ENCODE measurements around the gene STRBP. TPM values are rescaled to one million over a fixed set of nuclear protein-coding genes. Genes with fewer than 3 reads are reported as not detected.
A peak's percentile ranks its signal among the peaks of the same experiment; 100 is the strongest.

Gene STRBP
- total RNA-seq, 2 donors from 2014 or later = 77.2 to 83.3 TPM

DNA sequence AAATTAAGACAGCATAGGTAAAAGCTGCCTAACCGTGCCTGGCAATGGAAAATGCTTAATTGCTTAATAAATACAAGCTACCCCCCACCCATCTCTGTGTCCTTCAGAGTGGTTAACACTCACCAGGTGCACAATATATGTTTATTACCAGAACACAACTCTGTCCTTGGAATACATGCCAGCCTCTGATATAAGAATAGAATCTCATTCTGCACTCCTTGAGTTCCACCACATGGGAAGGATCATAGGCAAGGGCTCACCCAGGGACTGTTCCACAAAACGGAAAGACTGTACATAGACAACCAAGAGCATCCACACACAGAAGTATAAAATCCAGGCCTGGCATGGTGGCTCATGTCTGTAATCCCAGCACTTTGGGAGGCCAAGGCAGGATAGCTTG, 91.4 kb downstream of the STRBP start:
- no peak overlapping the region for H3K9ac ChIP-seq (ENCODE audit: extremely low read depth, low read length, poor library complexity, severe bottlenecking)
- no peak overlapping the region for H3K27ac ChIP-seq (ENCODE audit: low read depth, low read length)
- no peak overlapping the region for H3K4me3 ChIP-seq (ENCODE audit: low read length)
- no peak overlapping the region for H3K4me3 Mint-ChIP-seq
- H3K27me3 Mint-ChIP-seq (ENCODE audit: insufficient read depth) = no peaks in the 10 kb centered on the region
- TF ChIP-seq, protein P1, sequence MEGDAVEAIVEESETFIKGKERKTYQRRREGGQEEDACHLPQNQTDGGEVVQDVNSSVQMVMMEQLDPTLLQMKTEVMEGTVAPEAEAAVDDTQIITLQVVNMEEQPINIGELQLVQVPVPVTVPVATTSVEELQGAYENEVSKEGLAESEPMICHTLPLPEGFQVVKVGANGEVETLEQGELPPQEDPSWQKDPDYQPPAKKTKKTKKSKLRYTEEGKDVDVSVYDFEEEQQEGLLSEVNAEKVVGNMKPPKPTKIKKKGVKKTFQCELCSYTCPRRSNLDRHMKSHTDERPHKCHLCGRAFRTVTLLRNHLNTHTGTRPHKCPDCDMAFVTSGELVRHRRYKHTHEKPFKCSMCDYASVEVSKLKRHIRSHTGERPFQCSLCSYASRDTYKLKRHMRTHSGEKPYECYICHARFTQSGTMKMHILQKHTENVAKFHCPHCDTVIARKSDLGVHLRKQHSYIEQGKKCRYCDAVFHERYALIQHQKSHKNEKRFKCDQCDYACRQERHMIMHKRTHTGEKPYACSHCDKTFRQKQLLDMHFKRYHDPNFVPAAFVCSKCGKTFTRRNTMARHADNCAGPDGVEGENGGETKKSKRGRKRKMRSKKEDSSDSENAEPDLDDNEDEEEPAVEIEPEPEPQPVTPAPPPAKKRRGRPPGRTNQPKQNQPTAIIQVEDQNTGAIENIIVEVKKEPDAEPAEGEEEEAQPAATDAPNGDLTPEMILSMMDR (conservative IDR thresholded peaks at IDR 0.05) = no peak
- no peaks in the 10 kb centered on the region for H3K27me3 ChIP-seq (ENCODE audit: control insufficient read depth, insufficient read depth, low read length, poor library complexity, severe bottlenecking)
- DNase-seq = no peak
- H3K36me3 Mint-ChIP-seq (ENCODE audit: low read depth) = peaks cover 21% of the 10 kb centered on the region
- H3K4me1 ChIP-seq (ENCODE audit: control insufficient read depth, insufficient read depth, low read length) = no peaks in the 10 kb centered on the region
- no peaks in the 10 kb centered on the region for H3K9me3 ChIP-seq (ENCODE audit: control insufficient read depth, low read length)
- peaks cover 5% of the 10 kb centered on the region for H3K36me3 ChIP-seq (ENCODE audit: control insufficient read depth, insufficient read depth, low read length)
- peaks cover 23% of the 10 kb centered on the region for H3K4me1 Mint-ChIP-seq
- H3K9me3 Mint-ChIP-seq = no peaks in the 10 kb centered on the region
- WGBS, 2 experiments (ENCODE audit: insufficient coverage in 1 of 2, insufficient read length in 1 of 2) = 95 to 100% methylated on average over 1 to 2 of the region's 2 CpGs
- H3K27ac Mint-ChIP-seq = peak overlapping the region; percentile 19

DNA sequence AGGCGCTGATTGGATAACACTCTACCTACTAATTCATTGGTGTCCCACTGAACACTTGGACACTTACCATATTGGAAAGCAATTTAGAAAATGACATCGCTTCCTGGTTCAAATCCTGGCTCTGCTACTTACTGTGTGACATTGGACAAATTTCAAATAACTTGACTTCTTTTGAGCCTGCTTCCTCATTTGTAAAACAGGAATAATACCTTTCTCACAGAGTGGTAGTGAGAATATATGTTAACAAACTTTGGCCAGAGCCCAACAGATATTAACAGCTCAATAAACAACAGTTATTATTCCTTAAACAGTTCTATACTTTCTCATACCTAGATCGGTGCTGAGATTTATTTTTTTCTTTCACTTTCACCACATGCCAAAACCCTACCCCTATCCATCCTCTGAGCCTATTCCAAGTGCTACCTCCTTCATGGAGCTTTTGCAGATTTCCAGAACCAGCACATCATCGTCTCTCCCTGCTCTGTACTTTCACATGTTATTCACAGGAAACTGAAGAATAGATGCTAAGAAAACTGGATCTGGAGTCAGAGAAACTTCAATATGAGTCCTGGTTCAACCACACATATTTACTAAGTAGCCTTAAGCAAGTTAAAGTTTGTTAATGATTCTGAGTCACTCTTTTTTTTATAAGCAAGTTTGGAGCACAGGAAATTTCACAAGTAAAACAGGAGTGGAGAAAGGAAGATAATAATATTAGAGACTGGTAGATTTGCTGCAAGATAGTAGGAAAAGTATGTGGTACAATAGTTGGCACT, 92.3 kb downstream of the STRBP start:
- WGBS, 2 experiments (ENCODE audit: insufficient coverage in 1 of 2, insufficient read length in 1 of 2) = 83 to 91% methylated on average over 3 to 4 of the region's 4 CpGs
- DNase-seq = no peak
- H3K4me3 ChIP-seq (ENCODE audit: low read length) = no peak overlapping the region
- H3K27me3 ChIP-seq (ENCODE audit: control insufficient read depth, insufficient read depth, low read length, poor library complexity, severe bottlenecking) = no peaks in the 10 kb centered on the region
- H3K27ac Mint-ChIP-seq = peak overlapping the region; percentile 20
- TF ChIP-seq, protein P1 (conservative IDR thresholded peaks at IDR 0.05) = no peak
- H3K9me3 ChIP-seq (ENCODE audit: control insufficient read depth, low read length) = no peaks in the 10 kb centered on the region
- no peak overlapping the region for H3K4me3 Mint-ChIP-seq
- no peaks in the 10 kb centered on the region for H3K4me1 ChIP-seq (ENCODE audit: control insufficient read depth, insufficient read depth, low read length)
- peaks cover 23% of the 10 kb centered on the region for H3K4me1 Mint-ChIP-seq
- peaks cover 5% of the 10 kb centered on the region for H3K36me3 ChIP-seq (ENCODE audit: control insufficient read depth, insufficient read depth, low read length)
- H3K36me3 Mint-ChIP-seq (ENCODE audit: low read depth) = peaks cover 21% of the 10 kb centered on the region
- H3K9me3 Mint-ChIP-seq = no peaks in the 10 kb centered on the region
- H3K9ac ChIP-seq (ENCODE audit: extremely low read depth, low read length, poor library complexity, severe bottlenecking) = no peak overlapping the region
- no peaks in the 10 kb centered on the region for H3K27me3 Mint-ChIP-seq (ENCODE audit: insufficient read depth)
- H3K27ac ChIP-seq (ENCODE audit: low read depth, low read length) = no peak overlapping the region

DNA sequence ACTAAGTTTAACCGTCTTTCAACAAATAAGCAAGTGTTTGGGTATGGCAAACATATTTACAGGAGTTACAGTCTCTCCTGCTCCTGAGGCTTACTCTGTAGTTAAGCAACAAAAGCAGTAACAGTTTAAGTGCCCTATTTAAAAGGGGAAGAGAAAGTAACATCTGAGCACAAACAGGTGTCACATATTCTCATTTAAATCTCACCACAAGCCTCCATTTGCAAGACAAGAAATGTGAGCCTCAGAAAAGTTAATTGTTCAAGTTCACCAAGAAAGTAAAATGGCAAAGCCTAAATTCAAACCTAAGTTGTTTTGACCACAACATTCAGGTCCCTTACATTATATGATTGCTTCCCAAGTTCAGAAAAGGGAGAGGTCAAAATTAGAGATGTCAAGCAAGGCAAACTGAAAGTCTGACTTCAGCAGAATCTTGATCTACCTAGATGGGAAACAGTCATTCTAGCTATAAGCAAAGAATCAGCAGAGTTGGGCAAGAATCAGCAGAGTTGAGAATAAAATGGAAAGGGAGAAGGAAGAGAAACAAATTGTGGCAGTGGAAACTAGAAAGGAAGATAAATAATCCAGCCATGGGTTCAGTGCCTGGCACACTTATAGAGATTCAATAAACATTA, 93.4 kb downstream of the STRBP start:
- H3K4me1 Mint-ChIP-seq = peaks cover 25% of the 10 kb centered on the region
- Histone ChIP-seq H3K27me3 (ENCODE audit: control insufficient read depth, insufficient read depth, low read length, poor library complexity, severe bottlenecking) (no peaks in the 10 kb centered on the region), H3K9ac (ENCODE audit: extremely low read depth, low read length, poor library complexity, severe bottlenecking) (no peak overlapping the region), H3K27ac (ENCODE audit: low read depth, low read length) (no peak overlapping the region), H3K4me3 (ENCODE audit: low read length) (no peak overlapping the region), H3K36me3 (ENCODE audit: control insufficient read depth, insufficient read depth, low read length) (peaks cover 5% of the 10 kb centered on the region), H3K9me3 (ENCODE audit: control insufficient read depth, low read length) (no peaks in the 10 kb centered on the region), H3K4me1 (ENCODE audit: control insufficient read depth, insufficient read depth, low read length) (no peaks in the 10 kb centered on the region)
- H3K4me3 Mint-ChIP-seq = no peak overlapping the region
- WGBS, 2 experiments (ENCODE audit: insufficient coverage in 1 of 2, insufficient read length in 1 of 2) = 63% methylated on average over 1 of the region's 1 CpG; no CpG with 5 or more reads in 1 of the 2 experiments
- no peaks in the 10 kb centered on the region for H3K27me3 Mint-ChIP-seq (ENCODE audit: insufficient read depth)
- DNase-seq = no peak
- H3K27ac Mint-ChIP-seq = peak overlapping the region; percentile 0
- peaks cover 17% of the 10 kb centered on the region for H3K36me3 Mint-ChIP-seq (ENCODE audit: low read depth)
- TF ChIP-seq, protein P1 (conservative IDR thresholded peaks at IDR 0.05) = no peak
- no peaks in the 10 kb centered on the region for H3K9me3 Mint-ChIP-seq
